Uterus (tissue), 2 donors: ENCODE data around the gene PRR20G.

Source experiments
- CTCF ChIP-seq, 4 experiments: fragments of 200-600 bp in 2 of 4; fragments of 450-650 bp in 2 of 4; sonication (generic) in 2 of 4; IDR thresholded peaks; one replicate each; pipeline ENCODE4 v1.5.1; 2016 to 2019; ENCODE audit warnings: antibody characterized with exemption in 4 of 4, mild to moderate bottlenecking in 2 of 4, moderate library complexity in 1 of 4
- POLR2A ChIP-seq, 2 donors: fragments of 450-650 bp; IDR thresholded peaks; one replicate each; pipeline ENCODE4 v1.6.1; 2016; ENCODE audit warnings: antibody characterized with exemption in 2 of 2, mild to moderate bottlenecking in 1 of 2, moderate library complexity in 1 of 2

- TF ChIP-seq POLR2A (IDR thresholded peaks at IDR 0.05) (no peak), CTCF (IDR thresholded peaks at IDR 0.05) (no peak)
Observed at GRCh38 chr3:127273206-127273605, 14.6 kb downstream of the PRR20G start.
